Measurements from ENCODE around the gene ASTL. TPM values are rescaled to one million over a fixed set of nuclear protein-coding genes. Genes with fewer than 3 reads are reported as not detected.

Gene ASTL
- total RNA-seq, 1 experiment from 2014 or later = not detected

- Histone ChIP-seq H3K4me1 (ENCODE audit: insufficient read depth, low read length) (peaks cover 7% of the 10 kb centered on the region), H3K27me3 (ENCODE audit: low read length) (peaks cover 7% of the 10 kb centered on the region; the same call in 1 of the 2 replicates), H3K27ac (ENCODE audit: low read length) (no peak overlapping the region), H3K4me2 (ENCODE audit: low read length) (peak overlapping the region; percentile 94), H3F3A (ENCODE audit: low read length, unreplicated experiment) (no peaks in the 10 kb centered on the region), H3K9me3 (ENCODE audit: low read length) (no peaks in the 10 kb centered on the region), H4K20me1 (ENCODE audit: low read length) (no peaks in the 10 kb centered on the region), H3K9ac (ENCODE audit: low read length) (no peak overlapping the region), H3K9me2 (replicated peaks; ENCODE audit: low read length) (no peaks in the 10 kb centered on the region), H3K36me3 (ENCODE audit: low read depth, low read length) (no peaks in the 10 kb centered on the region), H3K4me3 (ENCODE audit: low read length) (peak overlapping the region; percentile 64; the same call in 1 of the 2 replicates), H2AFZ (ENCODE audit: low read length) (0 out of 2 replicates have a peak overlapping the region, but pooled peaks have one; percentile 81), H3K79me2 (ENCODE audit: low read length) (no peaks in the 10 kb centered on the region)
- ATAC-seq (no peak), DNase-seq (no peak)
- TF ChIP-seq, protein P1, sequence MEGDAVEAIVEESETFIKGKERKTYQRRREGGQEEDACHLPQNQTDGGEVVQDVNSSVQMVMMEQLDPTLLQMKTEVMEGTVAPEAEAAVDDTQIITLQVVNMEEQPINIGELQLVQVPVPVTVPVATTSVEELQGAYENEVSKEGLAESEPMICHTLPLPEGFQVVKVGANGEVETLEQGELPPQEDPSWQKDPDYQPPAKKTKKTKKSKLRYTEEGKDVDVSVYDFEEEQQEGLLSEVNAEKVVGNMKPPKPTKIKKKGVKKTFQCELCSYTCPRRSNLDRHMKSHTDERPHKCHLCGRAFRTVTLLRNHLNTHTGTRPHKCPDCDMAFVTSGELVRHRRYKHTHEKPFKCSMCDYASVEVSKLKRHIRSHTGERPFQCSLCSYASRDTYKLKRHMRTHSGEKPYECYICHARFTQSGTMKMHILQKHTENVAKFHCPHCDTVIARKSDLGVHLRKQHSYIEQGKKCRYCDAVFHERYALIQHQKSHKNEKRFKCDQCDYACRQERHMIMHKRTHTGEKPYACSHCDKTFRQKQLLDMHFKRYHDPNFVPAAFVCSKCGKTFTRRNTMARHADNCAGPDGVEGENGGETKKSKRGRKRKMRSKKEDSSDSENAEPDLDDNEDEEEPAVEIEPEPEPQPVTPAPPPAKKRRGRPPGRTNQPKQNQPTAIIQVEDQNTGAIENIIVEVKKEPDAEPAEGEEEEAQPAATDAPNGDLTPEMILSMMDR (conservative IDR thresholded peaks at IDR 0.05; ENCODE audit: low read depth, low read length) = no peak
- TF ChIP-seq EZH2 (IDR thresholded peaks at IDR 0.05; ENCODE audit: low read length, unreplicated experiment) (no peak), EZH2phosphoT487 (IDR thresholded peaks at IDR 0.05; ENCODE audit: borderline replicate concordance, low read length) (no peak)
- intact Hi-C loops (cut with micrococcal nuclease) = no loop called here
- POLR2A ChIA-PET (ENCODE audit: unreplicated experiment) = no interaction called here
- CTCF ChIA-PET = interaction anchor here (1.0 to 1.3 kb wide), 2 partner anchors 93 to 123 kb away, joined by 7 read pairs; no protein-coding TSS in a partner anchor
- no TSS peak for BruUV-seq (replicated peaks)
Observed at GRCh38 chr2:96115631-96116423, 22.5 kb downstream of the ASTL start.

GRCh38 chr2:96114903-96115581, 23.3 kb downstream of the ASTL start:
- H3K27me3 ChIP-seq (ENCODE audit: low read length) = 0 out of 2 replicates have a peak, but pooled peaks cover 4% of the 10 kb centered on the region
- no TSS peak for BruUV-seq (replicated peaks)

More at GRCh38 chr2:96114903-96115581, 23.3 kb downstream of the ASTL start:
- DNase-seq = no peak
- H3K4me2 ChIP-seq (ENCODE audit: low read length) = no peak overlapping the region
- CTCF ChIA-PET = no interaction called here
- H3K27ac ChIP-seq (ENCODE audit: low read length) = no peak overlapping the region
- H3K36me3 ChIP-seq (ENCODE audit: low read depth, low read length) = no peaks in the 10 kb centered on the region
- H3F3A ChIP-seq (ENCODE audit: low read length, unreplicated experiment) = no peaks in the 10 kb centered on the region
- H3K9ac ChIP-seq (ENCODE audit: low read length) = no peak overlapping the region
- H2AFZ ChIP-seq (ENCODE audit: low read length) = no peak overlapping the region
- H3K4me3 ChIP-seq (ENCODE audit: low read length) = no peak overlapping the region
- TF ChIP-seq EZH2phosphoT487 (IDR thresholded peaks at IDR 0.05; ENCODE audit: borderline replicate concordance, low read length) (no peak), EZH2 (IDR thresholded peaks at IDR 0.05; ENCODE audit: low read length, unreplicated experiment) (no peak)
- TF ChIP-seq, protein P1 (conservative IDR thresholded peaks at IDR 0.05; ENCODE audit: low read depth, low read length) = no peak
- intact Hi-C loops (cut with micrococcal nuclease) = no loop called here
- no peaks in the 10 kb centered on the region for H3K9me3 ChIP-seq (ENCODE audit: low read length)
- ATAC-seq = no peak
- no peaks in the 10 kb centered on the region for H4K20me1 ChIP-seq (ENCODE audit: low read length)
- no peaks in the 10 kb centered on the region for H3K79me2 ChIP-seq (ENCODE audit: low read length)
- peaks cover 7% of the 10 kb centered on the region for H3K4me1 ChIP-seq (ENCODE audit: insufficient read depth, low read length)
- no peaks in the 10 kb centered on the region for H3K9me2 ChIP-seq (replicated peaks; ENCODE audit: low read length)
- POLR2A ChIA-PET (ENCODE audit: unreplicated experiment) = no interaction called here

Data from PC-3 (cell line).